HG03442 (cell line): ENCODE measurements around the gene EZH2.

Experiments used
- ATAC-seq: cut with Tn5 transposase; IDR thresholded peaks from one replicate; pipeline ENCODE4 v1.9.1; 2021; ENCODE audit warnings: mild to moderate bottlenecking, moderate library complexity; ENCODE audit not compliant: unreplicated experiment

Gene EZH2

DNA sequence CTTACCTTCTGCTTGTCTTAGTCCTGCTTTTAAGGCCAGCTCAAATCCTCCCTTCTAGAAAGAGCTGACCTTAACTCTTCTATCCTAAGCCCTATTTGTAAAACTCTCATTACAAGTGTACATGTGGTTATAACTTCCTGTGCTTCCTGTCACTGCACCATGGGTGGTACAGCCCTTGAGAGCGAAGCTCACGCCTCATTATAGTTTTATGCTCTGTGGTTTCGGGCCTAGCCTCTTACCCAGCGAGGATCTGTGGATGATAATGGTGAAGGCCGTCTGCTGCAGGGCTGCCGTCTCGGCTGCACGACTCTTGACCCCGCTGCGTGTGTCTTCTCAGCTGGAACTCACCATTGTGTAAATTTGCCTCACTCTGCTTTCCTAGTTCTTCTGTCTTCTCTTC is 110.8 kb downstream of the EZH2 start:
- peak; percentile 93 for ATAC-seq

DNA sequence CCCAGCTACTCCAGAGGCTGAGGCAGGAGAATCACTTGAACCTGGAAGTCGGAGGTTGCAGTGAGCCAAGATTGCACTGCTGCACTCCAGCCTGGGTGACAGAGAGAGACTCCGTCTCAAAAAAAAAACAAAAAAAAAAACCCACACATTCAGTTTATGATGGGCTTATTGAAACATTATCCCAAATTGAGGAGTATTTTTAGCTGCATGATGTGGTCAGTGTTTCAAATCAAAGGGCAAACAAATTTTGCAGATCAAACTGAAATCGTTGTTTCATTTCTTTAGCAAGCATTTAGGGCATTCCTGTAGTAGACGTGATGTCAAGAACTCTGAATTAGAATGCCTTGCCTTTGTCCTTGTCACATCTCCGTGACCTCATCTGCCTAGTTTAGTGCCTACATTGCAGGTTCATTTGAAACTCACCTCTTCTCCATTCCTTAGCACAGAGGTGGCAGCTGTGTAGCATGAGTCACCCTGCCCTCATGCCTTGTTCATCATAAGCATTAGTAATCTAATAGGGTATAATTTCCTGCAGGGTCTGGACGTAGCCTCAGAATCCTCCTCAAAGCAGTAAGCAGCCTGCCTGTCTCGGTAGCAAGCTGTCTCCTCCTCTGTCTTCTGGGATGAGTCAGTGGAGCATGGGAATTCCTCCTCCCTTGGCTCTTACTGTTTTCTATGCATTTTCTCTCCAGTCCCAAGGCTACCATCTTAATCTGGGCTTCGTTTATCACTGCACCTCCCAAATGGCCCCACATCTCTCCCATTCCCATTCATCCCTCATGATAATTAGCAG is 111.6 kb downstream of the EZH2 start:
- no peak for ATAC-seq

DNA sequence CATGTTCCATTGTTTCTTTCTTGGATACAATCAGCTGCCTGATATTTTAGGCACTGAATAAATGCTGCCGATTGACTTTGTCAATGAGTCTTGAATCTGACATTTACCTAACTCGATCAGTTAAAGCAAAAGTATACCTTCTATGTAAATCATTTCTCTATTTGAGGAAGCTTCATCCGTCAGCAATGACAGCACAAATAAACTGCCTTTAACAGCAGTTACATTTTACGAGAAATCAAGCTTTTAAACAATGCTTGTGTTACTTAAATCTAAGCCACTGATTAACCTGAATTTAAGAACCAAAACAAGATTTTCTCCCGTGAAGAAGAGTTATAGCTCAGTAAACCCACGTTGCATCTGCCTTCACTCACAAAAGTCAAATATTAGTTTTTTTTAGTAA is 114.1 kb downstream of the EZH2 start:
- ATAC-seq: no peak

DNA sequence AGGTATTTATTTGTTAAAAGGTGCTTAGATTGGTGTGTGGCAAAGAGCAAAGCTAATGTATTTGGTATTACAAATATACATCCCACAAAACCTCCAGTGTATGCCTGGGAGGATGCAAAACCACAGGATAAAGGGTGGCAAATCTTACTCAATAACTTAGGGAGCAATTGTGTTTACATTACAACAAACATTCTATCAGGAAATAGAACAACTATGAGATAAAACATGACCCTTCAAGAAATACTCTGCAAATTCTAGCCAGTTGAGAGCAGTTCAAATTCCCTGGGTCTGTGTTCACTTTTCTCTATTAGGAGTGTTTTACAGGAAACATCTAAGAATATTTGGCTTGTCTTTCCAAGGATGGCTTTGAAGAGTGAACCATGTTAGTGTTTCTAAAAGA is 120.5 kb downstream of the EZH2 start:
- no peak for ATAC-seq

DNA sequence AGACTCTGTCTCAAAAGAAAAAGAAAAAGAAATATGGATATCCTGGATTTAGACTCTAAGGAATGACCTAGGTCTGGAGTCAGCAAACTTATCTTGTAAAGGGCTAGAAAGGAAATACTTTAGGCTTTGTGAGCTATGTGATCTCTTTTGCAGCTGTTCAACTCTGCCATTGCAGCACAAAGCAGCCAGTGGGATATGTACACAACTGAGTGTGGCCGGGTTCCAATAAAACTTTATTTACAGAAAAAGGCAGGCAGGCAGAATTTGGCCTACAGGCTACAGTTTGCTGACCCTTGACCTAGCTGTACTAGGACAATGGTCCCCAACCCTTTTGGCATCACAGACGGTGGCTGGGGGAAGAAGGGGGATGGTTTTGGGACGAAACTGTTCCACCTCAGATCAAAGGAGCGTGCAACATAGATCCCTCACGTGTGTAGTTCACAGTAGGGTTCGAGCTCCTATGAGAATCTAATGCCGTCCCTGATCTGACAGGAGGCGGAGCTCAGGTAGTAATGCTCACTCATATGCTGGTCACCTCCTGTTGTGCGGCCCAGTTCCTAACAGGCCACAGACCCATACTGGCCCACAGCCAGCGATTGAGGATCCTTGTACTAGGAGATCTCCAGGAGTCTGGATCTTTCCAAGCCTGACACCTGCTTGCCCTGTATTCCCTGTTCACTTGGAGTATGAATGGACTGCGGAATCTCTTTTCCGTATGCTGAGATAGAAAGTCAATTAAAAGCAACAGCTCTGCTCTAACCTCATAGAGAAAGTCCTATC is 122.4 kb downstream of the EZH2 start:
- no peak for ATAC-seq
